ENCODE results near the gene TSC22D2.

DNA sequence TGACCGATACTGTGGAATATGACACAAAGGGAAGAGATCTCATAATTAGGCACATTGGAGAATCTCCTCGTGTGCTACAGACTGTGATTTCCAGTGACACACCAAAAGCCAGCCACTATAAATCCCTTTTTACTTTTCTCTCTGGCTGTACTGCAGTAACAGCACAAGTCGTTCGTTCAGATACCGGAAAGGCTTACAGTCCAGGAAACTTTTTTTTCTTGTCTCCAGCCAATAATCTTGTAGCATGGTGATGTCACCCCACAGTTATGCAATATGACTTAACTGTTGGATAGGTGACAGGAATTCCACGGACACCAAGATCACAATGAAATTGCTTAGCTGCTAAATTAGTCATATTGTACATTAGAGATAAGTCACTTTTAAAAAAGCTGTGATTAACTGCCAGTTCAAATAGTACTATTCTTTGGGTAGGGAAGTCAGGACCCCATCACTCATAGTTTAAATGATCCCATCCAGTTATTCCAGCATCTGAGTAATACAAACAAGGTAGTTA, 36.3 kb upstream of the TSC22D2 start:
- TF ChIP-seq, protein P1, sequence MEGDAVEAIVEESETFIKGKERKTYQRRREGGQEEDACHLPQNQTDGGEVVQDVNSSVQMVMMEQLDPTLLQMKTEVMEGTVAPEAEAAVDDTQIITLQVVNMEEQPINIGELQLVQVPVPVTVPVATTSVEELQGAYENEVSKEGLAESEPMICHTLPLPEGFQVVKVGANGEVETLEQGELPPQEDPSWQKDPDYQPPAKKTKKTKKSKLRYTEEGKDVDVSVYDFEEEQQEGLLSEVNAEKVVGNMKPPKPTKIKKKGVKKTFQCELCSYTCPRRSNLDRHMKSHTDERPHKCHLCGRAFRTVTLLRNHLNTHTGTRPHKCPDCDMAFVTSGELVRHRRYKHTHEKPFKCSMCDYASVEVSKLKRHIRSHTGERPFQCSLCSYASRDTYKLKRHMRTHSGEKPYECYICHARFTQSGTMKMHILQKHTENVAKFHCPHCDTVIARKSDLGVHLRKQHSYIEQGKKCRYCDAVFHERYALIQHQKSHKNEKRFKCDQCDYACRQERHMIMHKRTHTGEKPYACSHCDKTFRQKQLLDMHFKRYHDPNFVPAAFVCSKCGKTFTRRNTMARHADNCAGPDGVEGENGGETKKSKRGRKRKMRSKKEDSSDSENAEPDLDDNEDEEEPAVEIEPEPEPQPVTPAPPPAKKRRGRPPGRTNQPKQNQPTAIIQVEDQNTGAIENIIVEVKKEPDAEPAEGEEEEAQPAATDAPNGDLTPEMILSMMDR (IDR thresholded peaks at IDR 0.05; ENCODE audit: low read depth, low read length), result no peak
- no peak for TF ChIP-seq POLR2A (IDR thresholded peaks at IDR 0.05; ENCODE audit: extremely low read depth, insufficient read length)
- TF ChIP-seq, protein P2, sequence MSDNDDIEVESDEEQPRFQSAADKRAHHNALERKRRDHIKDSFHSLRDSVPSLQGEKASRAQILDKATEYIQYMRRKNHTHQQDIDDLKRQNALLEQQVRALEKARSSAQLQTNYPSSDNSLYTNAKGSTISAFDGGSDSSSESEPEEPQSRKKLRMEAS (IDR thresholded peaks at IDR 0.05; ENCODE audit: low read depth, low read length), result no peak

Measured in NB4 (cell line).